K562 (cell line): ENCODE measurements around the gene MCM5. TPM values are rescaled to one million over a fixed set of nuclear protein-coding genes. Genes with fewer than 3 reads are reported as not detected.

Experiments
- ATAC-seq: fragments of 200-7000 bp; cut with Tn5 transposase; 3 replicates; pipeline ENCODE4 v1.9.1; 2020; ENCODE audit warnings: moderate library complexity
- BruUV-seq: library from RNA; stranded (reverse); fragments of 400-500 nt; replicated peaks from 2 replicates; lab custom pipeline; 2021; lab: Mats Ljungman, UMichigan
- CTCF ChIA-PET: fragments of 300-600 bp; formaldehyde crosslinking; extraction: SDS; loops from one replicate; lab custom pipeline; 2021; ENCODE audit warnings: low intra/inter-chr PET ratio; lab: Yijun Ruan, JAX
- POLR2A ChIA-PET: fragments of 300-600, 350-650 bp; sonication (Branson Sonifier 250); formaldehyde crosslinking; extraction: SDS; loops from one replicate; lab custom pipeline; 2021; ENCODE audit warnings: antibody characterized with exemption, inconsistent platforms; lab: Yijun Ruan, JAX
- DNase-seq, 4 experiments: peaks; one replicate each; pipeline versions ENCODE4 v3.0.0 to v3.0.0-alpha.2; 2011 to 2018; ENCODE audit warnings: low spot score in 3 of 4, mixed read lengths in 3 of 4; ENCODE audit errors: extremely low read depth in 1 of 4
- FAIRE-seq: peaks from 2 replicates; lab custom pipeline; 2011; peaks lifted over from hg19 to GRCh38; lab: Jason Lieb, UNC
- H2AFZ ChIP-seq: 2 replicates; pipeline ENCODE4 v1.6.0; 2011; ENCODE audit warnings: low read depth, low read length, control low read depth, inconsistent platforms
- H3K27ac ChIP-seq: fragments of 200-600 bp; 3 replicates; pipeline ENCODE4 v1.8.0; 2011; ENCODE audit warnings: low read depth, mild to moderate bottlenecking, control low read depth, inconsistent platforms, low read length, moderate library complexity, mixed read lengths; ENCODE audit errors: extremely low read depth
- H3K27me3 ChIP-seq, 2 experiments: fragments of 300-600 bp in 1 of 2; 2 replicates in 1 of 2; 3 replicates in 1 of 2; pipeline versions ENCODE4 v1.6.0 to v1.8.0; 2011; ENCODE audit warnings: inconsistent platforms in 2 of 2, low read length in 2 of 2, mild to moderate bottlenecking in 1 of 2, mixed read lengths in 1 of 2, moderate library complexity in 1 of 2; ENCODE audit not compliant: control insufficient read depth in 2 of 2, insufficient read depth in 2 of 2
- H3K36me3 ChIP-seq: fragments of 300-600 bp; 3 replicates; pipeline ENCODE4 v1.8.0; 2011; ENCODE audit warnings: mild to moderate bottlenecking, low read length, inconsistent platforms; ENCODE audit not compliant: control insufficient read depth, insufficient read depth
- H3K4me1 ChIP-seq, 2 experiments: fragments of 200-600 bp in 1 of 2; replicated peaks in 1 of 2; 2 replicates in 1 of 2; 3 replicates in 1 of 2; pipeline versions ENCODE4 v1.5.1 to v1.8.0; 2011; ENCODE audit warnings: inconsistent platforms in 2 of 2, low read length in 2 of 2, mild to moderate bottlenecking in 1 of 2, mixed read lengths in 1 of 2, moderate library complexity in 1 of 2; ENCODE audit not compliant: control insufficient read depth in 2 of 2, insufficient read depth in 2 of 2
- H3K4me2 ChIP-seq: 2 replicates; pipeline ENCODE4 v1.6.1; 2011; ENCODE audit warnings: low read length, control low read depth, inconsistent platforms, mixed read lengths; ENCODE audit not compliant: insufficient read depth
- H3K4me3 ChIP-seq: fragments of 200-600 bp; sonication (generic), shearing (Covaris generic); 2 replicates; pipeline ENCODE4 v1.5.1; 2016; ENCODE audit warnings: control low read depth, inconsistent platforms
- H3K79me2 ChIP-seq: fragments of 200-600 bp; 3 replicates; pipeline ENCODE4 v1.8.0; 2011; ENCODE audit warnings: low read length, inconsistent platforms; ENCODE audit not compliant: control insufficient read depth, insufficient read depth
- H3K9ac ChIP-seq, 2 experiments: 2 replicates each; pipeline versions ENCODE4 v1.6.0 to v1.6.1; 2011; ENCODE audit warnings: low read depth in 2 of 2, low read length in 2 of 2, control low read depth in 1 of 2, inconsistent platforms in 1 of 2, mild to moderate bottlenecking in 1 of 2, mixed read lengths in 1 of 2; ENCODE audit not compliant: insufficient read depth in 1 of 2
- H3K9me1 ChIP-seq: one replicate; pipeline ENCODE4 v1.6.0; 2011; ENCODE audit warnings: inconsistent platforms, mild to moderate bottlenecking, low read length, moderate library complexity; ENCODE audit not compliant: control insufficient read depth, insufficient read depth
- H3K9me3 ChIP-seq: replicated peaks from 2 replicates; pipeline ENCODE4 v1.5.1; 2011; ENCODE audit warnings: low read depth, low read length, inconsistent platforms; ENCODE audit not compliant: control insufficient read depth, insufficient read depth
- H4K20me1 ChIP-seq: replicated peaks from 2 replicates; pipeline ENCODE4 v1.6.1; 2011; ENCODE audit warnings: low read length, inconsistent platforms, mixed read lengths; ENCODE audit not compliant: control insufficient read depth, insufficient read depth
- CEBPG ChIP-seq, 3 experiments: fragments of 200-800 bp in 1 of 3; sonication (Bioruptor generic) in 1 of 3; sonication (generic) in 1 of 3; formaldehyde crosslinking in 1 of 3; IDR thresholded peaks in 2 of 3; conservative IDR thresholded peaks in 1 of 3; 2 replicates each; pipeline versions ENCODE4 v1.6.1 to v1.8.0; 2016 to 2022; ENCODE audit warnings: missing compliant biosample characterization in 2 of 3, missing genetic modification characterization in 2 of 3, mild to moderate bottlenecking in 1 of 3, missing genetic modification reagents in 1 of 3
- CREM ChIP-seq: IDR thresholded peaks from 2 replicates; pipeline ENCODE4 v1.6.1; 2014; ENCODE audit warnings: antibody characterized with exemption, low read depth
- FIP1L1 ChIP-seq: fragments of 200-400 bp; formaldehyde crosslinking; IDR thresholded peaks from 2 replicates; pipeline ENCODE4 v1.6.1; 2018; ENCODE audit warnings: mild to moderate bottlenecking, low read depth, low read length; ENCODE audit not compliant: poor library complexity, severe bottlenecking
- PPARD ChIP-seq: fragments of 250-450 bp; sonication (Bioruptor Pico); IDR thresholded peaks from 2 replicates; pipeline ENCODE4 v1.8.0; 2022; ENCODE audit warnings: inconsistent platforms, mild to moderate bottlenecking, moderate library complexity
- PTBP1 ChIP-seq: fragments of 200-400 bp; formaldehyde crosslinking; IDR thresholded peaks from 2 replicates; pipeline ENCODE4 v1.6.1; 2017; ENCODE audit warnings: low read depth, low read length
- RFX5 ChIP-seq: IDR thresholded peaks from 2 replicates; pipeline ENCODE4 v1.6.1; 2011; ENCODE audit warnings: low read depth, mild to moderate bottlenecking, improper control_type of control experiment, low read length
- SMAD3 ChIP-seq: fragments of 450-650 bp; formaldehyde crosslinking; conservative IDR thresholded peaks from 2 replicates; pipeline ENCODE4 v1.4.0; 2020; ENCODE audit warnings: mild to moderate bottlenecking
- SRSF1 ChIP-seq: fragments of 200-400 bp; formaldehyde crosslinking; IDR thresholded peaks from 2 replicates; pipeline ENCODE4 v1.6.1; 2017; ENCODE audit warnings: mild to moderate bottlenecking, low read depth, low read length, moderate library complexity
- YBX1 ChIP-seq: fragments of 450-650 bp; IDR thresholded peaks from 2 replicates; pipeline ENCODE4 v1.7.1; 2016; ENCODE audit warnings: mild to moderate bottlenecking
- ZNF584 ChIP-seq: fragments of 200-800 bp; sonication (Bioruptor generic); IDR thresholded peaks from 2 replicates; pipeline ENCODE4 v1.6.1; 2016; ENCODE audit warnings: low read depth, mild to moderate bottlenecking, missing genetic modification characterization, missing compliant biosample characterization
- ZNF717 ChIP-seq: fragments of 250-450 bp; sonication (Bioruptor Pico); IDR thresholded peaks from 2 replicates; pipeline ENCODE4 v1.5.0; 2021
- WGBS: fragments of 100-300 bp; shearing (Covaris generic); methylation state at CpG from one replicate; pipeline ENCODE4 v1.1.6; 2016; ENCODE audit warnings: low coverage, mixed read lengths; ENCODE audit not compliant: insufficient coverage; ENCODE audit errors: missing lambda C conversion rate; 5-methylcytosine and 5-hydroxymethylcytosine counted together
- in situ Hi-C: fragments of 300-500 bp; cut with MboI; formaldehyde crosslinking; loops from 4 replicates; pipeline ENCODE4 v1.15.0; 2018; ENCODE audit warnings: inconsistent platforms, mixed read lengths
- intact Hi-C: fragments of 100-400 bp; cut with micrococcal nuclease; formaldehyde crosslinking; loops from 2 replicates; pipeline ENCODE4 v1.14.2; 2022
- polyA plus RNA-seq, 8 experiments: library from polyadenylated mRNA; depleted of rRNA in 4 of 8; stranded (reverse) in 5 of 8; unstranded in 3 of 8; fragments of >200 nt; fragmentation: Nextera tagmentation in 2 of 8; fragmentation: Illumina TruSeq in 1 of 8; extraction: Ambion mirVana in 2 of 8; extraction: Trizol in 1 of 8; gene quantifications; 2 replicates each; pipeline versions ENCODE4 v1.2.1 to v1.2.3, GENCODE V29; 2011 to 2014; ENCODE audit warnings: inconsistent platforms in 1 of 8, missing spikeins in 1 of 8
- total RNA-seq, 7 experiments: library from RNA; depleted of rRNA in 6 of 7; stranded (reverse); fragments of >200 nt in 6 of 7; fragmentation: Illumina TruSeq in 2 of 7; extraction: Trizol in 2 of 7; gene quantifications; 2 replicates each; pipeline versions ENCODE4 v1.2.1 to v1.2.3, GENCODE V29; 2011 to 2021; ENCODE audit warnings: low replicate concordance in 1 of 7
- TF ChIP-seq, protein P1 (sequence below): sonication (generic); formaldehyde crosslinking; IDR thresholded peaks from 2 replicates; pipeline ENCODE4 v1.8.0; 2022; ENCODE audit warnings: mild to moderate bottlenecking, missing genetic modification reagents

MCM5 gene
- total and polyA plus RNA-seq, 9 of the 15 experiments (the other 6 are each of a cell fraction or from before 2014, with no cell fraction given): 5.6 to 180 (median 66.1) TPM

DNA sequence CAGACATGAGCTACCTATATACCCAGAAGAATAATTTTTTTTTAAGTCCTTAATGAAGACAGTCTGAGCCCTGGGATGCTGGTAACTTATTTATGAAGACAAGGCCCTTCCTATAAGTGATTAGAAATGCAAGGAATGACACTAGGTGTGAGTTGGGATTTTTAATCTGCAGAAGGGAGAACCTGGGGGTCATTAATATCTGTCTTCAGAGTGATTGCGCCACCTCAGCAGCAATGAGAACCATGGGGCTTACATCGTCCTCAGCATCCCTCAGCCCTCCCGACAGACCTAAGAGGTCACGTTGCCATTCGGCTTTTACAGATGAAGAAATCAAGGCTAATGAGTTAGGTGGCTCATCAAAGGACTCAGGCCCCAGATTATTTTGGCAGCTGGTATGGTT lies 55.6 kb downstream of the MCM5 start:
- H3K9me1 ChIP-seq: no peaks in the 10 kb centered on the region
- H4K20me1 ChIP-seq: no peaks in the 10 kb centered on the region
- H3K4me2 ChIP-seq: no peak overlapping the region
- no peak for TF ChIP-seq CREM
- no peak for TF ChIP-seq FIP1L1
- no peak for TF ChIP-seq SRSF1
- TF ChIP-seq ZNF584: no peak
- TF ChIP-seq SMAD3 (CRISPR knock-in tag): no peak
- TF ChIP-seq PPARD: no peak
- no peak for TF ChIP-seq ZNF717 (CRISPR knock-in tag)
- TF ChIP-seq RFX5: no peak
- no peak for TF ChIP-seq YBX1
- TF ChIP-seq, protein P1, sequence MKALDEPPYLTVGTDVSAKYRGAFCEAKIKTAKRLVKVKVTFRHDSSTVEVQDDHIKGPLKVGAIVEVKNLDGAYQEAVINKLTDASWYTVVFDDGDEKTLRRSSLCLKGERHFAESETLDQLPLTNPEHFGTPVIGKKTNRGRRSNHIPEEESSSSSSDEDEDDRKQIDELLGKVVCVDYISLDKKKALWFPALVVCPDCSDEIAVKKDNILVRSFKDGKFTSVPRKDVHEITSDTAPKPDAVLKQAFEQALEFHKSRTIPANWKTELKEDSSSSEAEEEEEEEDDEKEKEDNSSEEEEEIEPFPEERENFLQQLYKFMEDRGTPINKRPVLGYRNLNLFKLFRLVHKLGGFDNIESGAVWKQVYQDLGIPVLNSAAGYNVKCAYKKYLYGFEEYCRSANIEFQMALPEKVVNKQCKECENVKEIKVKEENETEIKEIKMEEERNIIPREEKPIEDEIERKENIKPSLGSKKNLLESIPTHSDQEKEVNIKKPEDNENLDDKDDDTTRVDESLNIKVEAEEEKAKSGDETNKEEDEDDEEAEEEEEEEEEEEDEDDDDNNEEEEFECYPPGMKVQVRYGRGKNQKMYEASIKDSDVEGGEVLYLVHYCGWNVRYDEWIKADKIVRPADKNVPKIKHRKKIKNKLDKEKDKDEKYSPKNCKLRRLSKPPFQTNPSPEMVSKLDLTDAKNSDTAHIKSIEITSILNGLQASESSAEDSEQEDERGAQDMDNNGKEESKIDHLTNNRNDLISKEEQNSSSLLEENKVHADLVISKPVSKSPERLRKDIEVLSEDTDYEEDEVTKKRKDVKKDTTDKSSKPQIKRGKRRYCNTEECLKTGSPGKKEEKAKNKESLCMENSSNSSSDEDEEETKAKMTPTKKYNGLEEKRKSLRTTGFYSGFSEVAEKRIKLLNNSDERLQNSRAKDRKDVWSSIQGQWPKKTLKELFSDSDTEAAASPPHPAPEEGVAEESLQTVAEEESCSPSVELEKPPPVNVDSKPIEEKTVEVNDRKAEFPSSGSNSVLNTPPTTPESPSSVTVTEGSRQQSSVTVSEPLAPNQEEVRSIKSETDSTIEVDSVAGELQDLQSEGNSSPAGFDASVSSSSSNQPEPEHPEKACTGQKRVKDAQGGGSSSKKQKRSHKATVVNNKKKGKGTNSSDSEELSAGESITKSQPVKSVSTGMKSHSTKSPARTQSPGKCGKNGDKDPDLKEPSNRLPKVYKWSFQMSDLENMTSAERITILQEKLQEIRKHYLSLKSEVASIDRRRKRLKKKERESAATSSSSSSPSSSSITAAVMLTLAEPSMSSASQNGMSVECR: no peak
- TF ChIP-seq CEBPG (CRISPR knock-in tag; IDR thresholded peaks at IDR 0.05): no peak
- TF ChIP-seq CEBPG (tag; conservative IDR thresholded peaks at IDR 0.05 in 1 of 2, IDR thresholded peaks at IDR 0.05 in 1 of 2): no peak
- TF ChIP-seq PTBP1: no peak
- WGBS: 54% methylated on average over 5 of the region's 5 CpGs
- H3K4me3 ChIP-seq: no peak overlapping the region
- H3K36me3 ChIP-seq: no peaks in the 10 kb centered on the region
- ATAC-seq: no peak
- in situ Hi-C loops (no loop called here), intact Hi-C loops (no loop called here)
- POLR2A ChIA-PET: no interaction called here
- peaks cover 0 to 10% of the 10 kb centered on the region in 2 experiments; a peak in 1 of 5 replicates for H3K27me3 ChIP-seq
- CTCF ChIA-PET: no interaction called here
- no peaks in the 10 kb centered on the region for H3K9me3 ChIP-seq
- H3K27ac ChIP-seq: no peak overlapping the region
- DNase-seq: no peak
- no peak overlapping the region for H3K9ac ChIP-seq
- H3K4me1 ChIP-seq: peaks cover 0 to 4% of the 10 kb centered on the region in 2 experiments; a peak in 2 of 5 replicates
- H2AFZ ChIP-seq: no peak overlapping the region
- BruUV-seq: no TSS peak
- H3K79me2 ChIP-seq: no peaks in the 10 kb centered on the region
- FAIRE-seq: no peak
